Transverse colon (tissue), 4 donors: Measurements from ENCODE around the gene GABRG3. TPM values are rescaled to one million over a fixed set of nuclear protein-coding genes. Genes with fewer than 3 reads are reported as not detected.
"Not testable (repeated sequence)": the region's sequence is repeated elsewhere in the genome, so short reads cannot be mapped to it uniquely, and the experiment has no call there.

ENCODE experiments used
- DNase-seq: peaks from one replicate; pipeline ENCODE4 v3.0.0-alpha.2; 2019
- H3K27ac ChIP-seq, 4 donors: fragments of 200-600 bp; sonication (generic); 2 replicates each; pipeline ENCODE4 v1.5.1; 2016 to 2018; ENCODE audit warnings: inconsistent platforms in 4 of 4
- H3K27me3 ChIP-seq: fragments of 200-600 bp; sonication (generic); 2 replicates; pipeline ENCODE4 v1.5.1; 2017; ENCODE audit warnings: inconsistent platforms
- H3K36me3 ChIP-seq, 4 donors: fragments of 200-600 bp; sonication (generic); 2 replicates each; pipeline ENCODE4 v1.5.1; 2017 to 2019; ENCODE audit warnings: inconsistent platforms in 4 of 4
- H3K4me1 ChIP-seq, 4 donors: fragments of 200-600 bp; sonication (generic); 2 replicates each; pipeline ENCODE4 v1.5.1; 2017 to 2020; ENCODE audit warnings: inconsistent platforms in 4 of 4
- H3K4me3 ChIP-seq, 4 donors: fragments of 200-600 bp; sonication (generic); 1 replicate in 1 of 4; 2 replicates in 3 of 4; pipeline versions ENCODE4 v1.5.1 to v1.6.1; 2017 to 2019; ENCODE audit warnings: inconsistent platforms in 4 of 4
- H3K9me3 ChIP-seq, 2 donors: fragments of 200-600 bp; sonication (generic); 2 replicates each; pipeline ENCODE4 v1.5.1; 2017 to 2019; ENCODE audit warnings: inconsistent platforms in 2 of 2
- EP300 ChIP-seq: sonication (generic); formaldehyde crosslinking; IDR thresholded peaks from one replicate; pipeline ENCODE4 v1.6.1; 2017; ENCODE audit warnings: antibody characterized with exemption, low read depth
- POLR2A ChIP-seq: fragments of 450-650 bp; IDR thresholded peaks from one replicate; pipeline ENCODE4 v1.6.1; 2016; ENCODE audit warnings: antibody characterized with exemption, mild to moderate bottlenecking, moderate library complexity
- POLR2AphosphoS5 ChIP-seq, 3 donors: sonication (generic); formaldehyde crosslinking; IDR thresholded peaks; one replicate each; pipeline ENCODE4 v1.6.1; 2016; ENCODE audit warnings: antibody characterized with exemption in 3 of 3
- WGBS, 2 donors: methylation state at CpG; one replicate each; pipeline ENCODE4 v1.1.5; 2018; ENCODE audit warnings: low coverage in 1 of 2; 5-methylcytosine and 5-hydroxymethylcytosine counted together
- in situ Hi-C, 4 donors: fragments of 200-750 bp; cut with MboI; loops; one replicate each; pipeline versions ENCODE4 v1.15.0 to v1.15.1; 2017; ENCODE audit warnings: low sequenced_read_pairs in 3 of 4, low pct_ligation_motif_present in 1 of 4, low pct_unique_long_range_greater_than_20kb in 1 of 4
- intact Hi-C: fragments of 100-400 bp; cut with DNase I; formaldehyde crosslinking; loops from one replicate; pipeline ENCODE4 v1.15.1; 2023; ENCODE audit warnings: low total_unique reads
- total RNA-seq, 4 donors: library from RNA; depleted of rRNA; stranded (reverse); fragments of >200 nt; gene quantifications; one replicate each; pipeline ENCODE4 v1.1.0, GENCODE V29; 2016
- TF ChIP-seq, protein P1 (sequence below), 5 experiments: fragments of 200-600 bp in 3 of 5; fragments of 450-650 bp in 2 of 5; sonication (generic) in 3 of 5; IDR thresholded peaks; 1 replicate in 2 of 5; 2 replicates in 3 of 5; pipeline ENCODE4 v1.5.1; 2016 to 2017; ENCODE audit warnings: antibody characterized with exemption in 5 of 5, inconsistent platforms in 3 of 5, mild to moderate bottlenecking in 2 of 5, moderate library complexity in 1 of 5

GABRG3 gene
- total RNA-seq, 4 donors from 2014 or later: not detected

DNA sequence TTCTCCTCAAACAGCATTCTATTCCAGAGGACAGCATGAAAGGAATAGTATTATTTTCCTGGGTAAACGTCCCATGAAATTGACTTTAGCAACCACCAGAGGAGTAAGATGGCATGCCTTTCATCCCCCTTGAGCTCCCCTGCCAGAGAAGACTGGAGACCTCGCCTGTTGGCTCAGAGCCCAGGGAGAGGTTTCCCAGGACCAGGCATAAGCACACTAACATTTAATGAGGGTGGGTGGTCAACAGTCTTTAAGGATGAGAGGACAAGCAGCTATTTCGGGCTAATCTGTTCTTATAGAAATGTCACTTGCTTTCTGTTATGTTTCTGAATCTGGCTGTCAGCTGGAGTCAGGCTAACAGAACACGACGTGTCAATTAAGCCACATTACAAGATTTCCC is 390.5 kb downstream of the GABRG3 start:
- no peak overlapping the region for H3K27ac ChIP-seq
- H3K27me3 ChIP-seq: no peaks in the 10 kb centered on the region
- no peaks in the 10 kb centered on the region for H3K36me3 ChIP-seq
- WGBS, 2 donors: 56 to 71% methylated on average over 3 to 5 of the region's 5 CpGs
- no peaks in the 10 kb centered on the region for H3K4me1 ChIP-seq
- DNase-seq: no peak
- no peak overlapping the region for H3K4me3 ChIP-seq
- in situ Hi-C loops: loop anchor here in 2 of 4 donors (25.0 kb wide), 2 partner anchors 99 to 474 kb away; no protein-coding TSS in a partner anchor
- H3K9me3 ChIP-seq: no peaks in the 10 kb centered on the region
- intact Hi-C loops: no loop called here
- TF ChIP-seq, protein P1, sequence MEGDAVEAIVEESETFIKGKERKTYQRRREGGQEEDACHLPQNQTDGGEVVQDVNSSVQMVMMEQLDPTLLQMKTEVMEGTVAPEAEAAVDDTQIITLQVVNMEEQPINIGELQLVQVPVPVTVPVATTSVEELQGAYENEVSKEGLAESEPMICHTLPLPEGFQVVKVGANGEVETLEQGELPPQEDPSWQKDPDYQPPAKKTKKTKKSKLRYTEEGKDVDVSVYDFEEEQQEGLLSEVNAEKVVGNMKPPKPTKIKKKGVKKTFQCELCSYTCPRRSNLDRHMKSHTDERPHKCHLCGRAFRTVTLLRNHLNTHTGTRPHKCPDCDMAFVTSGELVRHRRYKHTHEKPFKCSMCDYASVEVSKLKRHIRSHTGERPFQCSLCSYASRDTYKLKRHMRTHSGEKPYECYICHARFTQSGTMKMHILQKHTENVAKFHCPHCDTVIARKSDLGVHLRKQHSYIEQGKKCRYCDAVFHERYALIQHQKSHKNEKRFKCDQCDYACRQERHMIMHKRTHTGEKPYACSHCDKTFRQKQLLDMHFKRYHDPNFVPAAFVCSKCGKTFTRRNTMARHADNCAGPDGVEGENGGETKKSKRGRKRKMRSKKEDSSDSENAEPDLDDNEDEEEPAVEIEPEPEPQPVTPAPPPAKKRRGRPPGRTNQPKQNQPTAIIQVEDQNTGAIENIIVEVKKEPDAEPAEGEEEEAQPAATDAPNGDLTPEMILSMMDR (IDR thresholded peaks at IDR 0.05): no peak
- no peak for TF ChIP-seq EP300
- no peak for TF ChIP-seq POLR2A
- no peak for TF ChIP-seq POLR2AphosphoS5 (IDR thresholded peaks at IDR 0.05)

DNA sequence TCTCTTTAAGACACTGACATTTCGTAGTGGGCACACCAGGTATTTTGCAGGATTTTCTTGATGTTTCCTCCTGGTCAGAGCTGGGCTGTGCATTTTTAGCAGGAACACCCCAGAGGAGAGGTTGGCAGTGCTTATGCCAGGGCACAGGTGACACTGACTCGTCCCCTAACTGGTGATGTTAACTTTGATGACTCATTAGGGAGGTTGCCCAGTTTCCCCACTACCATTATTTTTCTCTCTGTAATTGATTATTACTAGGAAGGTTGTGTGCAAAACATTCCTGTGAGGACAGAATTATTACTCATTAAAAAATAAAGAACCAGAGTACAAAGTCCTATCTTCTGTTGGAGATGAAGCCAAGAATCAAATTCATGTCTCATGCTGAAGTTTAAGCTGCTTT is 394.5 kb downstream of the GABRG3 start:
- 60 to 76% methylated on average over 2 of the region's 2 CpGs for WGBS, 2 donors
- Histone ChIP-seq H3K4me1 (no peaks in the 10 kb centered on the region), H3K4me3 (no peak overlapping the region), H3K27me3 (no peaks in the 10 kb centered on the region), H3K36me3 (no peaks in the 10 kb centered on the region), H3K27ac (no peak overlapping the region), H3K9me3 (no peaks in the 10 kb centered on the region)
- TF ChIP-seq POLR2A (no peak), POLR2AphosphoS5 (IDR thresholded peaks at IDR 0.05) (no peak), EP300 (no peak)
- TF ChIP-seq, protein P1 (IDR thresholded peaks at IDR 0.05): no peak
- no peak for DNase-seq
- in situ Hi-C loops: loop anchor here in 2 of 4 donors (25.0 kb wide), 2 partner anchors 103 to 478 kb away; no protein-coding TSS in a partner anchor
- intact Hi-C loops: no loop called here

DNA sequence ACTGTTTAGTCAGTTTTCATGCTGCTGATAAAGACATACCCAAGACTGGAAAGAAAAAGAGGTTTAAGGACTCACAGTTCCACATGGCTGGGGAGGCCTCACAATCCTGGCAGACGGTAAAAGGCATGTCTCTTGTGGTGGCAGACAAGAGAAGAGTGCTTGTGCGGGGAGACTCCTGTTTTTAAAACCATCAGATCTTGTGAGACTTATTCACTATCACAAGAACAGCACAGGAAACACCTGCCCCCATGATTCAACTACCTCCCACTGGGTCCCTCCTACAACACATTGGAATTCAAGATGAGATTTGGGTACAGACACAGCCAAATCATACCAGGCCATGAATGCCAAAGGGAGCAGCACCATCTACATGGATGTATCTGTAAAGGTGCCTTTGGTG is 406.4 kb downstream of the GABRG3 start:
- intact Hi-C loops: not testable (repeated sequence)
- in situ Hi-C loops: loop anchor here in 2 of 4 donors (25.0 kb wide), 2 partner anchors 265 to 340 kb away; no protein-coding TSS in a partner anchor

DNA sequence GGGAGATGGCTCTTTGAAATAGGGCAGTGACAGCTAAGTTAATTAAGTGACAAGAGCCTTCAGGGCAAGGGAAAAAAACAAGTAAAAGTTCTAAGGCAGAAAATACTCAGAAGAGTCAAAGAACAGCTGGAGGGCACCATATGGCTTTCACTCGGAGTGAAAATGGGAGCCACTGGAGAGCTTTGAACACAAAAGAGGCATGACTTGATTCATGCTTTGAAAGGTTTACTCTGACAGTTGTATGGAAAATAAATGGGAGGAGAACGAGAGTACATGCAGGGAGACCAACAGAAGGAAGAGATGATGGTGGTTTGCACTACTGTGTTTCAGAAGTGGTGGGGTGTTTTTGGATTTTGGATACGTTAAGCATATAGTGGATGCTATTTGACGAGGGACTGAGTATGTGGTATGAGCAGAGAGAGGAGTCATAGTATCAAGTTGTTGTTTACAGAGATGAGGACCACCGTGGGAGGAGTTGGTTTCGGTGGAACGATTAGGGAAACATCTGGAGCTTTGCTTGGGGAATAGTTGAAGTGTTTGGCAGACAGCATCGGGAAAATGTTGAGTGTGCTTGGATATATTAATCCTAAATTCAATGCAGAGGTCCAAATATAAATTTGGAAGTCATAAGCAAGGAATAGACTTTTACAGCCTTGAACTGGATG is 411.5 kb downstream of the GABRG3 start:
- no peak overlapping the region for H3K4me3 ChIP-seq
- 46 to 68% methylated on average over 6 to 8 of the region's 8 CpGs for WGBS, 2 donors
- TF ChIP-seq, protein P1 (IDR thresholded peaks at IDR 0.05): no peak
- TF ChIP-seq POLR2AphosphoS5 (IDR thresholded peaks at IDR 0.05): no peak
- no peak for TF ChIP-seq EP300
- TF ChIP-seq POLR2A: no peak
- peaks cover 0 to 10% of the 10 kb centered on the region in 2 donors for H3K9me3 ChIP-seq
- H3K27ac ChIP-seq: no peak overlapping the region
- no peak for DNase-seq
- H3K27me3 ChIP-seq: no peaks in the 10 kb centered on the region
- intact Hi-C loops (no loop called here), in situ Hi-C loops (loop anchor here in 2 of 4 donors (25.0 kb wide), 2 partner anchors 270 to 345 kb away; no protein-coding TSS in a partner anchor)
- H3K4me1 ChIP-seq: no peaks in the 10 kb centered on the region
- H3K36me3 ChIP-seq: no peaks in the 10 kb centered on the region

More for the DNA sequence above, 406.4 kb downstream of the GABRG3 start:
- WGBS, 2 donors: 69% methylated on average over 2 of the region's 2 CpGs; no CpG with 5 or more reads in 1 of the 2 donors
- not testable (repeated sequence) for H3K27ac ChIP-seq, H3K27me3 ChIP-seq, H3K9me3 ChIP-seq, H3K36me3 ChIP-seq, DNase-seq, H3K4me1 ChIP-seq, H3K4me3 ChIP-seq
